Nephron (organoid): ENCODE data around the gene CERS6.

Experiments
- H3K27ac Mint-ChIP-seq, 3 experiments: 2 replicates each; pipeline ENCODE4 v1.8.0; 2020; ENCODE audit warnings: mixed read lengths in 3 of 3, mild to moderate bottlenecking in 2 of 3, moderate library complexity in 1 of 3
- H3K27me3 Mint-ChIP-seq: 2 replicates; pipeline ENCODE4 v1.8.0; 2021; ENCODE audit warnings: low read depth, mild to moderate bottlenecking, moderate library complexity, mixed read lengths
- H3K36me3 Mint-ChIP-seq: 2 replicates; pipeline ENCODE4 v1.8.0; 2020; ENCODE audit warnings: low read depth, mixed read lengths
- H3K4me1 Mint-ChIP-seq: 2 replicates; pipeline ENCODE4 v1.8.0; 2020; ENCODE audit warnings: mixed read lengths
- H3K4me3 Mint-ChIP-seq, 3 experiments: 2 replicates each; pipeline ENCODE4 v1.8.0; 2020; ENCODE audit warnings: mild to moderate bottlenecking in 3 of 3, mixed read lengths in 3 of 3, moderate library complexity in 2 of 3
- H3K9me3 Mint-ChIP-seq: 2 replicates; pipeline ENCODE4 v1.8.0; 2020; ENCODE audit warnings: mixed read lengths
- CTCF ChIP-seq, 3 experiments: fragments of 200-600 bp; sonication (generic); IDR thresholded peaks; one replicate each; pipeline ENCODE4 v1.5.0; 2021; ENCODE audit warnings: antibody characterized with exemption in 3 of 3; ENCODE audit not compliant: unreplicated experiment in 3 of 3

The CERS6 gene

GRCh38 chr2:168607992-168608391, 151.9 kb downstream of the CERS6 start:
- no peak for TF ChIP-seq CTCF (IDR thresholded peaks at IDR 0.05; ENCODE audit: unreplicated experiment in 3 of 3)
- no peak overlapping the region for H3K4me3 Mint-ChIP-seq
- H3K36me3 Mint-ChIP-seq, result peaks cover 54% of the 10 kb centered on the region
- peaks cover 30% of the 10 kb centered on the region for H3K9me3 Mint-ChIP-seq
- H3K27ac Mint-ChIP-seq, result no peak overlapping the region
- no peaks in the 10 kb centered on the region for H3K27me3 Mint-ChIP-seq
- peaks cover 16% of the 10 kb centered on the region for H3K4me1 Mint-ChIP-seq

DNA sequence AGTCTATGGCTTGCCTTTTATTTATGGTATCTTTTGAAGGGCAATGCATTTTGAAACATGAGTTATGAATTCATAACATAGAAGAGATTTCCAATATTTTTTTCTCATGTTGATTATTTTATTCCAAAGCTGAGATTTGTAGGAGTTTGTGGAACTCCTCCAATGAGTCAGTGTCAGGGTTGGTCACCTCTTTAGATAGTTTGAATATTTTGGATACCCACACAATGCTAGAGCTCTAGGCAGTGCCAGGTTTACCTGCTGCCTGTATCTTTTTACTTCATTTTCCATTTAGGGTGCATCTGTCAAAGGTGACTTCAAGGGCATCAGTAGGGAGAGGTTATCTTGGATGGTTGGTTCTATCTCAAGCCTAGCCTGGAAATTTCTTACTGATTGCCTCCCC, 152.7 kb downstream of the CERS6 start:
- H3K4me1 Mint-ChIP-seq, result peaks cover 13% of the 10 kb centered on the region
- H3K27ac Mint-ChIP-seq, result no peak overlapping the region
- H3K36me3 Mint-ChIP-seq, result peaks cover 56% of the 10 kb centered on the region
- no peak overlapping the region for H3K4me3 Mint-ChIP-seq
- no peaks in the 10 kb centered on the region for H3K27me3 Mint-ChIP-seq
- TF ChIP-seq CTCF (IDR thresholded peaks at IDR 0.05; ENCODE audit: unreplicated experiment in 3 of 3), result no peak
- peaks cover 29% of the 10 kb centered on the region for H3K9me3 Mint-ChIP-seq

- H3K27me3 Mint-ChIP-seq, result no peaks in the 10 kb centered on the region
- TF ChIP-seq CTCF (IDR thresholded peaks at IDR 0.05; ENCODE audit: unreplicated experiment in 3 of 3), result no peak
- H3K4me3 Mint-ChIP-seq, result no peak overlapping the region
- peaks cover 7% of the 10 kb centered on the region for H3K4me1 Mint-ChIP-seq
- H3K9me3 Mint-ChIP-seq, result peaks cover 25% of the 10 kb centered on the region
- H3K27ac Mint-ChIP-seq, result no peak overlapping the region
- peaks cover 58% of the 10 kb centered on the region for H3K36me3 Mint-ChIP-seq
Observed at GRCh38 chr2:168611091-168611490, 155.0 kb downstream of the CERS6 start.

DNA sequence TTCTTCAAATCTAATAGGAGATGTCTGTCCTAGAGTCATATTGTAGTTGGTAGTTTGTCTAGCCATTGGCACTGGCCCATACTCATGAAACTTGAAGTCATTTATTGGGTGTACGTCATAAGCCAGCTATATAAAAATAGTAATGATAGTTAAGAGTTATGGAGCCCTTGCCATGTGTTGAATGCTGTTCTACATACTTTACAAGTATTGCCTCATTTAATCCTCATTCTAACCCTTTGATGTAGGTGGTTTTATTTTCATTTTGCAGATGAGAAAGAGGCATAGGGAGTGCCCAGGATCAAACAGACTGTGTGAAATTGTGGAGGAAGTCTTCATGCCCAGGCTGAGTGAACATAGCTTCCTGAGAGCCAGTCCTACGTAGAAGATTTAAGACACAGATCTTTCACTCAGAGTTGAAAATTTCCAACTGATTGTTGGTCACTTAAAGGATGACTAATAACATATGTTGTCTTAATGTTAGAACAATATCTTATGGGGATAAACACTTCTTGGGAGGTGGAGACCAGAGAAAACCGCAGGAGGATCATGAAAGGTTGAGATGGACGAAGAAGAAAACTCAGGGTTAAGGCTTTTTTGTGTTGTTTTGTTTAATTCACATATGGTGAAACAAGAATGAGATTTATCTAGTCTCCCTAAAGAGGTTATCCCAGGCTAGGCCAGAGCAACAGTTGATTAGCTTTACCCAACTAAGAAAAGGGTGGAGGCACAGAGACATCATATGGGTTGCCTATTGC, 156.0 kb downstream of the CERS6 start:
- no peak for TF ChIP-seq CTCF (IDR thresholded peaks at IDR 0.05; ENCODE audit: unreplicated experiment in 3 of 3)
- peaks cover 24% of the 10 kb centered on the region for H3K9me3 Mint-ChIP-seq
- peak overlapping the region in 1 of 3 experiments; percentile 39 for H3K27ac Mint-ChIP-seq
- no peaks in the 10 kb centered on the region for H3K27me3 Mint-ChIP-seq
- peaks cover 55% of the 10 kb centered on the region for H3K36me3 Mint-ChIP-seq
- peaks cover 7% of the 10 kb centered on the region for H3K4me1 Mint-ChIP-seq
- no peak overlapping the region for H3K4me3 Mint-ChIP-seq

DNA sequence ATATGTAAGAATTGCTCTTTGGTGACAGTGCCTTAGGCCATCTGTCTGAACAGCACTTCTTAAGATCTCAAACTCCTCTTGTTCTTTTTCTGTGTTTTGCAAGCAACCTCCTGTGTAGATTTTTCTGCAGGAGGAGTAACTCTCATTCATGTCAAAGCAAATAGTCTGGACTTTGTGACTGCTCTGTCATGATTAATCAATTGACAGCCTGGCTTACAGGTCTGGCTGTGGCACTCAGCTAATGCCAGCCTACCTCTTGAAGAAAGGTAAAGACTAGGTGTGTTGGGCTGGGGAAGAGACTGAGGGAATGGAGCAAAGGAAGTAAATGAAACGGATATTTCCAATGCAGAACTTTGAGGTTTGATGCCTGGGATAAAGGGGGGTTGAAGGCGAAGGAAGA, 156.6 kb downstream of the CERS6 start:
- Mint-ChIP-seq H3K4me1 (peaks cover 7% of the 10 kb centered on the region), H3K9me3 (peaks cover 30% of the 10 kb centered on the region), H3K27me3 (no peaks in the 10 kb centered on the region), H3K4me3 (no peak overlapping the region), H3K27ac (no peak overlapping the region), H3K36me3 (peaks cover 56% of the 10 kb centered on the region)
- no peak for TF ChIP-seq CTCF (IDR thresholded peaks at IDR 0.05; ENCODE audit: unreplicated experiment in 3 of 3)

DNA sequence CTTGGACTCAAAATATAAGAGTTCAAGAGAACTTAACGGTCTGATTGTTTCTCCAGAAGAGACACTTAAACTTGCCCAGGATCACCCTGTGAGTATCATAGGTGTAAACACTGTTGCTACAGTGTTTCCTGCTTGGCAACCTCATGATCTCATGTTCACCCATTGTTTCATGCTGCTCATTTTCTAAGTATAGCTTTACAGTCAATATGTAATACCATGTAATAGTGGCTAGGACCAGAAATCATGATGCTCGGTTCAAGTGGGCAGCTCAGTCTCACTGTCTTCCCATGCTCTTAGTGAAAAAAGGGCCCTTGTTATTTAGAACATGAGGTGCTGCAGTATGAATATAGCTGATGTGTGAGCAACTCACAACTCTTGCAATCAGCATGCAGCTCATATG, 157.5 kb downstream of the CERS6 start:
- Mint-ChIP-seq H3K4me1 (peaks cover 7% of the 10 kb centered on the region), H3K36me3 (peaks cover 57% of the 10 kb centered on the region), H3K9me3 (peaks cover 31% of the 10 kb centered on the region), H3K4me3 (no peak overlapping the region), H3K27ac (no peak overlapping the region), H3K27me3 (no peaks in the 10 kb centered on the region)
- TF ChIP-seq CTCF (IDR thresholded peaks at IDR 0.05; ENCODE audit: unreplicated experiment in 3 of 3), result no peak
